Mucosa of rectum (tissue), 2 donors: Measurements from ENCODE around the gene CLSTN2.
"Not testable (repeated sequence)": the region's sequence is repeated elsewhere in the genome, so short reads cannot be mapped to it uniquely, and the experiment has no call there.

Experiments
- H3K27ac ChIP-seq, 2 donors: one replicate each; pipeline ENCODE4 v1.7.0; 2013; ENCODE audit warnings: inconsistent platforms in 2 of 2, low read depth in 2 of 2, low read length in 2 of 2
- H3K27me3 ChIP-seq, 2 donors: one replicate each; pipeline ENCODE4 v1.7.0; 2013; ENCODE audit warnings: low read length in 2 of 2; ENCODE audit not compliant: control insufficient read depth in 2 of 2, insufficient read depth in 2 of 2
- H3K36me3 ChIP-seq, 2 donors: one replicate each; pipeline ENCODE4 v1.7.0; 2013; ENCODE audit warnings: low read length in 2 of 2; ENCODE audit not compliant: control insufficient read depth in 2 of 2, insufficient read depth in 2 of 2
- H3K4me1 ChIP-seq, 2 donors: one replicate each; pipeline ENCODE4 v1.7.0; 2013; ENCODE audit warnings: low read length in 2 of 2, mild to moderate bottlenecking in 1 of 2; ENCODE audit not compliant: control insufficient read depth in 2 of 2, insufficient read depth in 2 of 2
- H3K4me3 ChIP-seq, 2 donors: one replicate each; pipeline ENCODE4 v1.7.0; 2013; ENCODE audit warnings: low read length in 2 of 2
- H3K9ac ChIP-seq, 2 donors: one replicate each; pipeline ENCODE4 v1.7.0; 2013; ENCODE audit warnings: low read length in 2 of 2, low read depth in 1 of 2, mild to moderate bottlenecking in 1 of 2
- H3K9me3 ChIP-seq, 2 donors: one replicate each; pipeline ENCODE4 v1.7.0; 2013; ENCODE audit warnings: low read length in 2 of 2; ENCODE audit not compliant: control insufficient read depth in 2 of 2
- donor health status: healthy.
- donor health status: Normal muscosa, but diverticular disease.

Gene CLSTN2

DNA sequence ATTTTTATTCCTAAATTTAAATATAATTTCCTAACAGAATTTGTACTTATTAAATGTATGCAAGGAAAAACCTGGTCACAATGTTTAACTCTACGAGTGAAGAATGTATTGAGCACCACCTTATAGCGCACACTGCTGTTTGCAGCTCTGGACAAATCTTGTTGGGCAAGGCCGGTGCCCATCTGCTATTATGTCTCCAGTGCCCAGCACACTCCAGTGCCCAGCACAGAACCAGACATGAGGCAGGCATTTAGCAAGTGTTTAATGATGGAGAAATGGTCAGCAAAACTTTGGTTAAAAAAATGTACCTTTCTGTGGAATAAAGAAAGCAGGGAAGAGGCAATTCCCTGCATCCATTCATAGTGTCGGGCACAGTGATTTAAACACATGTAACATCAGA, 488.2 kb downstream of the CLSTN2 start:
- Histone ChIP-seq H3K9me3 (no peaks in the 10 kb centered on the region), H3K36me3 (no peaks in the 10 kb centered on the region), H3K9ac (no peak overlapping the region), H3K4me1 (no peaks in the 10 kb centered on the region), H3K4me3 (no peak overlapping the region), H3K27ac (no peak overlapping the region), H3K27me3 (no peaks in the 10 kb centered on the region)

- not testable (repeated sequence) for H3K36me3 ChIP-seq, H3K27ac ChIP-seq, H3K4me1 ChIP-seq, H3K4me3 ChIP-seq, H3K9ac ChIP-seq, H3K9me3 ChIP-seq, H3K27me3 ChIP-seq
These were observed 488.6 kb downstream of the CLSTN2 start for GRCh38 chr3:140423574-140423973.

GRCh38 chr3:140424211-140424610, 489.2 kb downstream of the CLSTN2 start:
- H3K36me3 ChIP-seq, result no peaks in the 10 kb centered on the region
- H3K27me3 ChIP-seq, result no peaks in the 10 kb centered on the region
- H3K9ac ChIP-seq, result no peak overlapping the region
- no peak overlapping the region for H3K4me3 ChIP-seq
- no peaks in the 10 kb centered on the region for H3K4me1 ChIP-seq
- H3K27ac ChIP-seq, result no peak overlapping the region
- no peaks in the 10 kb centered on the region for H3K9me3 ChIP-seq

GRCh38 chr3:140424726-140425125, 489.7 kb downstream of the CLSTN2 start:
- Histone ChIP-seq H3K9me3 (no peaks in the 10 kb centered on the region), H3K4me1 (no peaks in the 10 kb centered on the region), H3K9ac (no peak overlapping the region), H3K4me3 (no peak overlapping the region), H3K36me3 (no peaks in the 10 kb centered on the region), H3K27me3 (no peaks in the 10 kb centered on the region), H3K27ac (no peak overlapping the region)

DNA sequence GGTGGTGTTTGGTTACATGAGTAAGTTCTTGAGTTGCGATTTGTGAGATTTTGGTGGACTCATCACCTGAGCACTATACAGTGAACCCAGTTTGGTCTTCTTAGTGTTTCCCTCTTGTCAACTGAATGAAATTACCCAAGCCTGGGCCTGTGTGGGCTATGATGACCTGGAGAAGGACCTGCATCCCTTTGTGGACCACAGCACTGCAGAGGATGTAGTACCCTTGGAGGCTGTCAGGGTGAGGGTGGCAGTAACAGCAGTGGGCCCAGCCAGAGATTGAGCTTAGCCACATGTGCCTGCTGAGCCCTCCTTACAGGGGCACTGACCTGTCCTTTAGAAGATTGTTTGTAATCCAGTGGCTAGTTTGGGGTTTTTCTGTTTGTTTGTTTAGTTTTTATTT, 492.8 kb downstream of the CLSTN2 start:
- Histone ChIP-seq H3K4me3 (no peak overlapping the region), H3K4me1 (no peaks in the 10 kb centered on the region), H3K27ac (no peak overlapping the region), H3K27me3 (no peaks in the 10 kb centered on the region), H3K9ac (no peak overlapping the region), H3K9me3 (no peaks in the 10 kb centered on the region), H3K36me3 (no peaks in the 10 kb centered on the region)

GRCh38 chr3:140428380-140428779, 493.4 kb downstream of the CLSTN2 start:
- Histone ChIP-seq H3K36me3 (no peaks in the 10 kb centered on the region), H3K9me3 (no peaks in the 10 kb centered on the region), H3K4me3 (no peak overlapping the region), H3K27me3 (no peaks in the 10 kb centered on the region), H3K4me1 (no peaks in the 10 kb centered on the region), H3K27ac (no peak overlapping the region), H3K9ac (no peak overlapping the region)

GRCh38 chr3:140429791-140430190, 494.8 kb downstream of the CLSTN2 start:
- no peak overlapping the region for H3K27ac ChIP-seq
- no peaks in the 10 kb centered on the region for H3K4me1 ChIP-seq
- H3K27me3 ChIP-seq, result no peaks in the 10 kb centered on the region

DNA sequence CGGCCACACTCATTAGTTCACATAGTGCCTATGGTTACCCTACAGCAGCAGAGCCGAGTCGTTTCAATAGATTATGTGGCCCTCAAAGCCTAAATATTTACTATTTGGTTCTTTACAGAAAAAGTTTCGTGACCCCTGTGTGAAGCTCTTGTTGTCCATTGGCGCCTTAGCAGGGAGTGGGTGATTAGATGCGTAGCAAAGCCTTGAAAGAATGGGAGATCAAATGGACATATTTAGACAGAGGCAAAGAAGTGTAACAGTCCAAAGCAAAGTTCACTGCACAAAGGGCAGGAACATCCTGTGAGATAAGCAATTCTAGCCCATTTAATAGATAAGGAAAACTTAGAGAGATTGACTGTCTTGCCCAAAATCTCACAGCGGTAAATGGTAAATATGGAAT, 495.5 kb downstream of the CLSTN2 start:
- H3K27ac ChIP-seq, result no peak overlapping the region
- H3K4me3 ChIP-seq, result no peak overlapping the region
- H3K27me3 ChIP-seq, result no peaks in the 10 kb centered on the region
- H3K9ac ChIP-seq, result no peak overlapping the region
- no peaks in the 10 kb centered on the region for H3K36me3 ChIP-seq
- H3K9me3 ChIP-seq, result no peaks in the 10 kb centered on the region
- no peaks in the 10 kb centered on the region for H3K4me1 ChIP-seq

More at GRCh38 chr3:140429791-140430190, 494.8 kb downstream of the CLSTN2 start:
- Histone ChIP-seq H3K36me3 (no peaks in the 10 kb centered on the region), H3K4me3 (no peak overlapping the region), H3K9ac (no peak overlapping the region), H3K9me3 (no peaks in the 10 kb centered on the region)

GRCh38 chr3:140432229-140432669, 497.3 kb downstream of the CLSTN2 start:
- H3K27me3 ChIP-seq, result no peaks in the 10 kb centered on the region
- H3K36me3 ChIP-seq, result no peaks in the 10 kb centered on the region
- no peaks in the 10 kb centered on the region for H3K4me1 ChIP-seq
- no peak overlapping the region for H3K27ac ChIP-seq
- H3K4me3 ChIP-seq, result no peak overlapping the region
- no peak overlapping the region for H3K9ac ChIP-seq
- H3K9me3 ChIP-seq, result no peaks in the 10 kb centered on the region

DNA sequence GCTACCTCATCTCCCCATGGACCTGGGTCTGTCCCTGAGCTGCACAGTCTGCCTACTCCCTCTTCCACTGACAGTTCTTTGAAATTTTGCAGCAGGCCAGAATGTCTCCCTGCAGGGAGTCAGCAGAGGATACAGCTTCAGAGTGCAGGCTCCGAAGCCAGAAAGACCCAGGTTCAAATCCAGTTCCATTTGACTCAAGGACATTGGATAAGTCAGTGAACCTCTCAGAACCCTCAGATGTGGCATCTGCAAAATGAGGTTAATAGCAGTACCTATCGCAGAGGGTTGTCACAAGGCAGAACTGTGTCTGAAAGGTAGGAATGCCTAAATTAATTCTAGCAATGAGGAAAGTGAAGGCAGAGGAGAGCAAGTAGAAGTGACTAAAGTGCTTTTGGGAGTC, 498.4 kb downstream of the CLSTN2 start:
- Histone ChIP-seq H3K4me1 (no peaks in the 10 kb centered on the region), H3K27me3 (no peaks in the 10 kb centered on the region), H3K9ac (no peak overlapping the region), H3K27ac (no peak overlapping the region), H3K9me3 (no peaks in the 10 kb centered on the region), H3K4me3 (no peak overlapping the region), H3K36me3 (no peaks in the 10 kb centered on the region)

- Histone ChIP-seq H3K4me1 (no peaks in the 10 kb centered on the region), H3K4me3 (no peak overlapping the region), H3K9me3 (no peaks in the 10 kb centered on the region), H3K27me3 (no peaks in the 10 kb centered on the region), H3K36me3 (no peaks in the 10 kb centered on the region), H3K27ac (no peak overlapping the region), H3K9ac (no peak overlapping the region)
These were observed 499.4 kb downstream of the CLSTN2 start for GRCh38 chr3:140434261-140434905.
